Common myeloid progenitor, CD34-positive (primary cell): Measurements from ENCODE around the gene NOLC1.

Source experiments
- CTCF ChIA-PET: fragments of 350-600 bp; sonication (Branson Sonifier 250); formaldehyde crosslinking; loops from one replicate; lab custom pipeline; 2021; ENCODE audit warnings: antibody characterized with exemption; lab: Charles Lee
- POLR2A ChIA-PET: fragments of 350-600 bp; sonication (Branson Sonifier 250); formaldehyde crosslinking; loops from one replicate; lab custom pipeline; 2021; ENCODE audit warnings: antibody characterized with exemption; lab: Charles Lee
- DNase-seq, 3 donors: peaks; one replicate each; pipeline versions ENCODE4 v3.0.0 to v3.0.0-alpha.2; 2013
- H3K27ac ChIP-seq, 2 experiments: 1 replicate in 1 of 2; 2 replicates in 1 of 2; pipeline ENCODE4 v1.7.0; 2013; ENCODE audit warnings: inconsistent platforms in 2 of 2, low read length in 2 of 2, mild to moderate bottlenecking in 2 of 2, low read depth in 1 of 2, moderate library complexity in 1 of 2; ENCODE audit not compliant: severe bottlenecking in 2 of 2, insufficient read depth in 1 of 2, poor library complexity in 1 of 2
- H3K27me3 ChIP-seq, 5 experiments: replicated peaks in 2 of 5; 1 replicate in 3 of 5; 2 replicates in 2 of 5; pipeline versions ENCODE4 v1.6.1 to v1.7.0; 2013; ENCODE audit warnings: low read length in 4 of 5, mild to moderate bottlenecking in 2 of 5, moderate library complexity in 2 of 5, inconsistent platforms in 1 of 5; ENCODE audit not compliant: insufficient read depth in 5 of 5, control insufficient read depth in 4 of 5
- H3K36me3 ChIP-seq, 4 experiments: 1 replicate in 2 of 4; 2 replicates in 2 of 4; pipeline versions ENCODE4 v1.6.1 to v1.7.0; 2013; ENCODE audit warnings: low read length in 3 of 4, control low read depth in 1 of 4, mild to moderate bottlenecking in 1 of 4; ENCODE audit not compliant: control insufficient read depth in 4 of 4, insufficient read depth in 4 of 4
- H3K4me1 ChIP-seq, 4 experiments: 1 replicate in 3 of 4; 2 replicates in 1 of 4; pipeline versions ENCODE4 v1.6.1 to v1.7.1; 2013; ENCODE audit warnings: low read length in 3 of 4, mild to moderate bottlenecking in 3 of 4, control low read depth in 1 of 4, inconsistent platforms in 1 of 4, moderate library complexity in 1 of 4; ENCODE audit not compliant: control insufficient read depth in 4 of 4, insufficient read depth in 4 of 4; ENCODE audit errors: control extremely low read depth in 1 of 4
- H3K4me3 ChIP-seq, 7 experiments: 1 replicate in 4 of 7; 2 replicates in 3 of 7; pipeline versions ENCODE4 v1.5.1 to v1.7.0; 2013; ENCODE audit warnings: mild to moderate bottlenecking in 7 of 7, low read length in 6 of 7, moderate library complexity in 6 of 7, inconsistent platforms in 2 of 7, low read depth in 2 of 7, control low read depth in 1 of 7; ENCODE audit not compliant: insufficient read depth in 4 of 7, control insufficient read depth in 1 of 7; ENCODE audit errors: extremely low read depth in 1 of 7
- H3K9me3 ChIP-seq, 5 experiments: 1 replicate in 4 of 5; 2 replicates in 1 of 5; pipeline versions ENCODE4 v1.6.1 to v1.7.1; 2013; ENCODE audit warnings: low read length in 4 of 5, mild to moderate bottlenecking in 2 of 5, inconsistent platforms in 1 of 5, low read depth in 1 of 5, moderate library complexity in 1 of 5; ENCODE audit not compliant: control insufficient read depth in 4 of 5, insufficient read depth in 2 of 5; ENCODE audit errors: control extremely low read depth in 1 of 5
- WGBS: methylation state at CpG from one replicate; pipeline ENCODE4 v1.1.5; 2013; ENCODE audit not compliant: insufficient coverage; 5-methylcytosine and 5-hydroxymethylcytosine counted together

Gene NOLC1

GRCh38 chr10:102140218-102140617 is 12.0 kb upstream of the NOLC1 start:
- Histone ChIP-seq H3K4me1 (peaks cover 0 to 15% (median 4%) of the 10 kb centered on the region in 4 experiments), H3K4me3 (no peak overlapping the region), H3K9me3 (no peaks in the 10 kb centered on the region), H3K36me3 (peaks cover 19 to 79% (median 59%) of the 10 kb centered on the region in 4 experiments), H3K27ac (no peak overlapping the region), H3K27me3 (no peaks in the 10 kb centered on the region)
- CTCF ChIA-PET = interaction anchor here (0.6 to 8.0 kb wide), 4 partner anchors 9 to 513 kb away, joined by 3 to 64 read pairs (median 3); partner anchors contain the start of gene NOLC1
- DNase-seq = no peak
- WGBS = 100% methylated on average over 3 of the region's 4 CpGs
- POLR2A ChIA-PET = no interaction called here

DNA sequence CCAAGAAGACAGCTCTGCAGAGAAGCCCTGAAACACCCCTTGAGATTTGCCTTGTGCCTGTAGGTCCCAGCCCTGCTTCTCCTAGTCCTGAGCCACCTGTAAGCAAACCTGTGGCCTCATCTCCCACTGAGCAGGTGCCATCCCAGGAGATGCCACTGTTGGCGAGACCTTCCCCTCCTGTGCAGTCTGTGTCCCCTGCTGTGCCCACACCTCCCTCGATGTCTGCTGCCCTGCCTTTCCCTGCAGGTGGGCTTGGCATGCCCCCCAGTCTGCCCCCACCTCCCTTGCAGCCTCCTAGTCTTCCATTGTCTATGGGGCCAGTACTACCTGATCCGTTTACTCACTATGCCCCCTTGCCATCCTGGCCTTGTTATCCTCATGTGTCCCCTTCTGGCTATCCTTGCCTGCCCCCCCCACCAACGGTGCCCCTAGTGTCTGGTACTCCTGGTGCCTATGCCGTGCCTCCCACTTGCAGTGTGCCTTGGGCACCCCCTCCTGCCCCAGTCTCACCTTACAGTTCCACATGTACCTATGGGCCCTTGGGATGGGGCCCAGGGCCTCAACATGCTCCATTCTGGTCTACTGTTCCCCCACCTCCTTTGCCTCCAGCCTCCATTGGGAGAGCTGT is 11.2 kb upstream of the NOLC1 start:
- peaks cover 0 to 9% (median 0%) of the 10 kb centered on the region in 4 experiments for H3K4me1 ChIP-seq
- CTCF ChIA-PET = interaction anchor here (8.0 kb wide), 1 partner anchor 8 kb away, joined by 64 read pairs; the partner anchor contains the start of gene NOLC1

DNA sequence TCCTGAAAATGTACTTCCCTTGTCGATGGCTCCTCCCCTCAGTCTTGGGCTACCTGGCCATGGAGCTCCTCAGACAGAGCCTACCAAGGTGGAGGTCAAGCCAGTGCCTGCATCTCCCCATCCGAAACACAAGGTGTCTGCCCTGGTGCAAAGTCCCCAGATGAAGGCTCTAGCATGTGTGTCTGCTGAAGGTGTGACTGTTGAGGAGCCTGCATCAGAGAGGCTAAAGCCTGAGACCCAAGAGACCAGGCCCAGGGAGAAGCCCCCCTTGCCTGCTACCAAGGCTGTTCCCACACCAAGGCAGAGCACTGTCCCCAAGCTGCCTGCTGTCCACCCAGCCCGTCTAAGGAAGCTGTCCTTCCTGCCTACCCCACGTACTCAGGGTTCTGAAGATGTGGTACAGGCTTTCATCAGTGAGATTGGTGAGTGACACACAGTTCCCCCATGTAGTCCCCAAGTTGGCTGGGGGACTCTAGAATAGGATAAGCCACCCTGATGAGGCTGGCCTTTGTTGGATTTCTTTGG is 10.5 kb upstream of the NOLC1 start:
- Histone ChIP-seq H3K27ac (no peak overlapping the region), H3K9me3 (no peaks in the 10 kb centered on the region), H3K4me3 (no peak overlapping the region), H3K4me1 (peaks cover 0 to 3% (median 0%) of the 10 kb centered on the region in 4 experiments), H3K27me3 (no peaks in the 10 kb centered on the region), H3K36me3 (peaks cover 20 to 85% (median 66%) of the 10 kb centered on the region in 4 experiments)
- WGBS = 95% methylated on average over 4 of the region's 4 CpGs
- ChIA-PET CTCF (interaction anchor here (8.0 kb wide), 1 partner anchor 7 kb away, joined by 64 read pairs; the partner anchor contains the start of gene NOLC1), POLR2A (no interaction called here)
- DNase-seq = no peak

More for the DNA sequence above, 11.2 kb upstream of the NOLC1 start:
- Histone ChIP-seq H3K27me3 (no peaks in the 10 kb centered on the region), H3K27ac (no peak overlapping the region), H3K9me3 (no peaks in the 10 kb centered on the region), H3K36me3 (peaks cover 19 to 79% (median 61%) of the 10 kb centered on the region in 4 experiments), H3K4me3 (no peak overlapping the region)
- POLR2A ChIA-PET = no interaction called here
- DNase-seq = no peak
- 98% methylated on average over 5 of the region's 5 CpGs for WGBS

DNA sequence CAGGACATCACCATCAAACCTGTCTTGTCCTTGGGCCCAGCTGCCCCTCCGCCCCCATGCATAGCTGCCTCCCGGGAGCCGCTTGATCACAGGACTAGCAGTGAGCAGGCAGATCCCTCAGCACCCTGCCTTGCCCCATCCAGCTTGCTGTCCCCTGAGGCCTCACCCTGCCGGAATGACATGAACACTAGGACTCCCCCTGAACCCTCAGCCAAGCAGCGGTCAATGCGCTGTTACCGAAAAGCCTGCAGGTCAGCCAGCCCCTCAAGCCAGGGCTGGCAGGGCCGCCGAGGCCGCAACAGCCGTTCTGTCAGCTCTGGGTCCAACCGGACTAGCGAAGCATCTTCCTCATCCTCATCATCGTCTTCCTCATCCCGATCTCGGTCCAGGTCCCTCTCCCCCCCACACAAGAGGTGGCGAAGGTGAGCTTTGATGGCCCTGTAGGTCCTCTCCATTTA is 5.2 kb upstream of the NOLC1 start:
- Histone ChIP-seq H3K9me3 (no peaks in the 10 kb centered on the region), H3K4me1 (peaks cover 0 to 9% (median 7%) of the 10 kb centered on the region in 4 experiments), H3K36me3 (peaks cover 15 to 82% (median 60%) of the 10 kb centered on the region in 4 experiments), H3K27me3 (no peaks in the 10 kb centered on the region), H3K27ac (no peak overlapping the region), H3K4me3 (no peak overlapping the region)
- ChIA-PET POLR2A (interaction anchor here (0.6 to 1.4 kb wide), 2 partner anchors 9 to 14 kb away, joined by 3 to 4 read pairs; partner anchors contain the start of gene PPRC1), CTCF (interaction anchor here (1.3 to 8.2 kb wide), 2 partner anchors 9 to 13 kb away, joined by 3 to 64 read pairs; no protein-coding TSS in a partner anchor)
- WGBS = 95% methylated on average over 16 of the region's 17 CpGs
- DNase-seq = no peak

GRCh38 chr10:102147561-102147960 is 4.6 kb upstream of the NOLC1 start:
- ChIA-PET POLR2A (interaction anchor here (1.4 kb wide), 1 partner anchor 9 kb away, joined by 4 read pairs; no protein-coding TSS in a partner anchor), CTCF (interaction anchor here (1.3 to 8.2 kb wide), 2 partner anchors 10 to 13 kb away, joined by 3 to 64 read pairs; no protein-coding TSS in a partner anchor)
- no peak overlapping the region for H3K27ac ChIP-seq
- no peaks in the 10 kb centered on the region for H3K27me3 ChIP-seq
- no peaks in the 10 kb centered on the region for H3K9me3 ChIP-seq
- no CpG with 5 or more reads among the region's 1 CpG for WGBS
- peaks cover 0 to 10% (median 7%) of the 10 kb centered on the region in 4 experiments for H3K4me1 ChIP-seq
- DNase-seq = no peak
- H3K36me3 ChIP-seq = peaks cover 15 to 81% (median 59%) of the 10 kb centered on the region in 4 experiments
- H3K4me3 ChIP-seq = no peak overlapping the region

- DNase-seq = no peak
- ChIA-PET POLR2A (interaction anchor here (1.4 kb wide), 1 partner anchor 10 kb away, joined by 4 read pairs; no protein-coding TSS in a partner anchor), CTCF (interaction anchor here (3.5 to 8.2 kb wide), 2 partner anchors 10 to 17 kb away, joined by 16 to 64 read pairs; partner anchors contain the start of gene PPRC1)
- Histone ChIP-seq H3K4me3 (no peak overlapping the region), H3K27ac (no peak overlapping the region), H3K36me3 (peaks cover 15 to 75% (median 53%) of the 10 kb centered on the region in 4 experiments), H3K9me3 (no peaks in the 10 kb centered on the region), H3K4me1 (peaks cover 5 to 17% (median 12%) of the 10 kb centered on the region in 4 experiments), H3K27me3 (no peaks in the 10 kb centered on the region)
- 98% methylated on average over 8 of the region's 13 CpGs for WGBS
Measured at GRCh38 chr10:102148275-102148674, 3.9 kb upstream of the NOLC1 start.
